Epithelial cell of esophagus (primary cell): ENCODE measurements around the gene SNX11.

ENCODE experiments used
- DNase-seq: peaks from one replicate; pipeline ENCODE4 v3.0.0; 2010; ENCODE audit warnings: low read depth
- H3K4me3 ChIP-seq: 2 replicates; pipeline ENCODE4 v1.5.1; 2011; ENCODE audit warnings: mild to moderate bottlenecking, low read length, control low read depth
- CTCF ChIP-seq: IDR thresholded peaks from 2 replicates; pipeline ENCODE4 v1.5.1; 2011; ENCODE audit warnings: low read depth, mild to moderate bottlenecking, low read length, control low read depth, inconsistent platforms; ENCODE audit not compliant: insufficient read depth; ENCODE audit errors: missing control alignments

Gene SNX11

GRCh38 chr17:48100591-48101011 lies 7.0 kb upstream of the SNX11 start:
- H3K4me3 ChIP-seq: peak overlapping the region; percentile 71
- no peak for TF ChIP-seq CTCF
- DNase-seq: peak; percentile 72

GRCh38 chr17:48101012-48101720 lies 6.4 kb upstream of the SNX11 start, which contains the start of gene CBX1:
TSS of gene CBX1 (minus strand) at chr17:48101478. CDS start at chr17:48077004, 24,474 bp downstream.
- peak; percentile 94 for DNase-seq
- TF ChIP-seq CTCF: no peak
- peak within 1 kb of the TSS; percentile 71 for H3K4me3 ChIP-seq

- DNase-seq: no peak
- TF ChIP-seq CTCF: no peak
- H3K4me3 ChIP-seq: no peak overlapping the region
Measured at GRCh38 chr17:48102043-48102750, 5.4 kb upstream of the SNX11 start.

GRCh38 chr17:48102798-48103715 lies 4.5 kb upstream of the SNX11 start:
- H3K4me3 ChIP-seq: no peak overlapping the region
- DNase-seq: no peak
- TF ChIP-seq CTCF: no peak

GRCh38 chr17:48104440-48104839 lies 3.1 kb upstream of the SNX11 start:
- no peak for TF ChIP-seq CTCF
- no peak overlapping the region for H3K4me3 ChIP-seq
- no peak for DNase-seq

GRCh38 chr17:48106802-48107136 lies 797 bp upstream of the SNX11 start:
- DNase-seq: no peak
- peak overlapping the region; percentile 91 for H3K4me3 ChIP-seq
- TF ChIP-seq CTCF: no peak
